ENCODE data around the gene WDR20.
"Not testable (repeated sequence)": the region's sequence is repeated elsewhere in the genome, so short reads cannot be mapped to it uniquely, and the experiment has no call there.

Gene WDR20

DNA sequence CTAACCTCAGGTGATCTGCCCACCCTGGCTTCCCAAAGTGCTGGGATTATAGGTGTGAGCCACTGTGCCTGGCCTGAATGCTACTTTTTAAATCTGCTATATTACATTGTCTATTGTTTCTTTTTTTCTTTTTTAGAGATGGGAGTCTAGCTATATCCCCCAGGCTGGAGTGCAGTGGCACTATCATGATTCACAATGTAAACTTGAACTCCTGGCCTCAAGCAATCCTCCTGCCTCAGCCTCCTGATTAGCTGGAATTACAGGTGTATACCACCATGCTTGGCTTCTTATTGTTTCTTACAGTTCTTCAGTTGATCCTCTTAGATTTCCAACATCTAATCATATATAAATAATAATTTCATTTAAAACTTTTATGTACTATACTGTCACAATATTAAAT, 15.3 kb upstream of the WDR20 start:
- H3K36me3 ChIP-seq: no peaks in the 10 kb centered on the region
- no peak overlapping the region for H3K27ac ChIP-seq
- no peaks in the 10 kb centered on the region for H3K27me3 ChIP-seq
- TF ChIP-seq, protein P1, sequence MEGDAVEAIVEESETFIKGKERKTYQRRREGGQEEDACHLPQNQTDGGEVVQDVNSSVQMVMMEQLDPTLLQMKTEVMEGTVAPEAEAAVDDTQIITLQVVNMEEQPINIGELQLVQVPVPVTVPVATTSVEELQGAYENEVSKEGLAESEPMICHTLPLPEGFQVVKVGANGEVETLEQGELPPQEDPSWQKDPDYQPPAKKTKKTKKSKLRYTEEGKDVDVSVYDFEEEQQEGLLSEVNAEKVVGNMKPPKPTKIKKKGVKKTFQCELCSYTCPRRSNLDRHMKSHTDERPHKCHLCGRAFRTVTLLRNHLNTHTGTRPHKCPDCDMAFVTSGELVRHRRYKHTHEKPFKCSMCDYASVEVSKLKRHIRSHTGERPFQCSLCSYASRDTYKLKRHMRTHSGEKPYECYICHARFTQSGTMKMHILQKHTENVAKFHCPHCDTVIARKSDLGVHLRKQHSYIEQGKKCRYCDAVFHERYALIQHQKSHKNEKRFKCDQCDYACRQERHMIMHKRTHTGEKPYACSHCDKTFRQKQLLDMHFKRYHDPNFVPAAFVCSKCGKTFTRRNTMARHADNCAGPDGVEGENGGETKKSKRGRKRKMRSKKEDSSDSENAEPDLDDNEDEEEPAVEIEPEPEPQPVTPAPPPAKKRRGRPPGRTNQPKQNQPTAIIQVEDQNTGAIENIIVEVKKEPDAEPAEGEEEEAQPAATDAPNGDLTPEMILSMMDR (IDR thresholded peaks at IDR 0.05): no peak
- no peak overlapping the region for H3K4me3 ChIP-seq (ENCODE audit: low read depth in 1 of 2, low read length in 1 of 2)
- H3K9me3 ChIP-seq: no peaks in the 10 kb centered on the region
- no peaks in the 10 kb centered on the region for H3K4me1 ChIP-seq (ENCODE audit: control insufficient read depth in 1 of 2, insufficient read depth in 1 of 2, low read depth in 1 of 2, low read length in 1 of 2)

DNA sequence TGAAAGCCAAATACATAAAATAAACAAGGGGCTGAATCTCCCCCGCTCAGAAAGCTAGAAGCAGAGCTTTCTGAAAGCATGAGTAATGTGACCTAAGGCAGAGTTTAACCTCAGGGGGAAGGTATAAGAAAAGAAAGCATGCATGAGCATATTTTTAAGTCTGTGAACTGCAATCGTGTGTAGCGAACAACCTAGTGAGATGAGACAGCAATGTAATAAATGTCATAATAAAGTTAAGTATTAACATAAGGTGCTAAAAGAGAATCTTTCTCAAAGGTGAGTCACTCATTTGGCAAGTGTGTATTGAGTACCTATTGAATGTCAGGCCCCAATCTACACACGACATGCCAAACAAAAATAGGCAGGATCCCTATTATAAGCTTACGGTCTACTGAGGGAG, 14.2 kb upstream of the WDR20 start:
- H3K27ac ChIP-seq: no peak overlapping the region
- TF ChIP-seq, protein P1 (IDR thresholded peaks at IDR 0.05): no peak
- no peaks in the 10 kb centered on the region for H3K27me3 ChIP-seq
- H3K4me1 ChIP-seq (ENCODE audit: control insufficient read depth in 1 of 2, insufficient read depth in 1 of 2, low read depth in 1 of 2, low read length in 1 of 2): no peaks in the 10 kb centered on the region
- no peak overlapping the region for H3K4me3 ChIP-seq (ENCODE audit: low read depth in 1 of 2, low read length in 1 of 2)
- H3K36me3 ChIP-seq: no peaks in the 10 kb centered on the region
- no peaks in the 10 kb centered on the region for H3K9me3 ChIP-seq

DNA sequence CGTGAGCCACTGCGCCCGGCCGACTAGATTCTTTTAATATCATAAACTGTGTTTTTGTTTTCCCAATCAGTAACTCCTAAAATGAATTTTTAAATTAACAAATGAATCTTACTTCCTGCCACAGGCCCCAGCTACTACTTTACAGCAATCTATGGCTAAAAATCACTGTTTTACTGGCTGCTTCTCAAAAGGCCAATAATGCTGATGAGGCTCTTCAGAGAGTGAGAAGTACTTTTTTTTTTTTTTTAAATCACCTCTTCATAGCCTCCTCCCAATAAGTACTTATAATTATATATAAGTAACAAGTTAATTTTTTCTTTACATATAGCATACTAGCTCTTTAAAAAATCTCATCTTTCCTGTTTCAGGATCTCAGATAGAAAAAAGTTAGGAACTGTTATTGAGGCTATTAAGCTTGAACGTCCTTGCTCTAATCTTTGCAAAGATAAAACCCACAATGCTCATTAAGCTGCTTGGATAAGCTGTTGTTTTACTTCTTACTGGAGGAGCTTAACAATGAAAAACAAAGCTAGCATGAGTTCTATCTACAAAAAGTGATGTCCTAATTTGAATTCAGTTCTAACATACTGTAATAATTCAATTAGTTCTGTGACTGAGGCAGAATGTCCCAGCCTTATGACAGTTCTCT, 12.8 kb upstream of the WDR20 start:
- no peaks in the 10 kb centered on the region for H3K4me1 ChIP-seq (ENCODE audit: control insufficient read depth in 1 of 2, insufficient read depth in 1 of 2, low read depth in 1 of 2, low read length in 1 of 2)
- H3K36me3 ChIP-seq: no peaks in the 10 kb centered on the region
- TF ChIP-seq, protein P1 (IDR thresholded peaks at IDR 0.05): no peak
- no peak overlapping the region for H3K27ac ChIP-seq
- no peaks in the 10 kb centered on the region for H3K9me3 ChIP-seq
- no peak overlapping the region for H3K4me3 ChIP-seq (ENCODE audit: low read depth in 1 of 2, low read length in 1 of 2)
- no peaks in the 10 kb centered on the region for H3K27me3 ChIP-seq

GRCh38 chr14:102131741-102132140, 8.0 kb upstream of the WDR20 start:
- Histone ChIP-seq H3K4me1 (ENCODE audit: control insufficient read depth in 1 of 2, insufficient read depth in 1 of 2, low read depth in 1 of 2, low read length in 1 of 2) (no peaks in the 10 kb centered on the region), H3K27ac (no peak overlapping the region), H3K27me3 (no peaks in the 10 kb centered on the region), H3K9me3 (no peaks in the 10 kb centered on the region), H3K36me3 (no peaks in the 10 kb centered on the region), H3K4me3 (ENCODE audit: low read depth in 1 of 2, low read length in 1 of 2) (no peak overlapping the region)
- TF ChIP-seq, protein P1 (IDR thresholded peaks at IDR 0.05): no peak

DNA sequence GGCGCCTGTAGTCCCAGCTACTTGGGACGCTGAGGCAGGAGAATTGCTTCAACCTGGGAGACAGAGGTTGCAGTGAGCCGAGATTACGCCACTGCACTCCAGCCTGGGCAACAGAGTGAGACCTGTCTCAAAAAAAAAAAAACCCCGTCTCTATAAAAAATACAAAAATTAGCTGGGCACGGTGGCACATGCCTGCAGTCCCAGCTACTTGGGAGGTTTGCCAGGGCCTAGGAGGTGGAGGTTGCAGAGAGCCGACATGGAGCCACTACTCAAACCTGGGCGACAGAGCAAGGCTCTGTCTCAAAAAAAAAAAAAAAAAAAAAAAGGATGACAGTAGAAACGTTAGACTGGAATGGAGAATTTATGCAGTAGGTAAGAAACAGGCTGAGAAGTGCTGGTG, 5.7 kb upstream of the WDR20 start:
- H3K27ac ChIP-seq; H3K4me3 ChIP-seq (ENCODE audit: low read depth in 1 of 2, low read length in 1 of 2); H3K36me3 ChIP-seq; H3K27me3 ChIP-seq; H3K9me3 ChIP-seq; H3K4me1 ChIP-seq (ENCODE audit: control insufficient read depth in 1 of 2, insufficient read depth in 1 of 2, low read depth in 1 of 2, low read length in 1 of 2): not testable (repeated sequence)

DNA sequence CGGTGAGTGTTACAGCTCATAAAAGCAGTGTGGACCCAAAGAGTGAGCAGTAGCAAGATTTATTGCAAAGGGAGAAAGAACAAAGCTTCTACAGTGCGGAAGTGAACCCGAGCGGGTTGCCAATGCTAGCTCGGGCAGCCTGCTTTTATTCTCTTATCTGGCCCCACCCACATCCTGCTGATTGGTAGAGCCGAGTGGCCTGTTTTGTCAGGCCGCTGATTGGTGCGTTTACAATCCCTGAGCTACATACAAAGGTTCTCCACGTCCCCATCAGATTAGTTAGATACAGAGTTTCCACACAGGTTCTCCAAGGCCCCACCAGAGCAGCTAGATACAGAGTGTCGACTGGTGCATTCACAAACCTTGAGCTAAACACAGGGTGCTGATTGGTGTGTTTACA, 5.0 kb upstream of the WDR20 start:
- not testable (repeated sequence) for H3K27ac ChIP-seq; H3K9me3 ChIP-seq; H3K4me3 ChIP-seq (ENCODE audit: low read depth in 1 of 2, low read length in 1 of 2); H3K36me3 ChIP-seq
- Histone ChIP-seq H3K4me1 (ENCODE audit: control insufficient read depth in 1 of 2, insufficient read depth in 1 of 2, low read depth in 1 of 2, low read length in 1 of 2) (peaks cover 7 to 11% of the 10 kb centered on the region in 2 experiments), H3K27me3 (peaks cover 13% of the 10 kb centered on the region)

DNA sequence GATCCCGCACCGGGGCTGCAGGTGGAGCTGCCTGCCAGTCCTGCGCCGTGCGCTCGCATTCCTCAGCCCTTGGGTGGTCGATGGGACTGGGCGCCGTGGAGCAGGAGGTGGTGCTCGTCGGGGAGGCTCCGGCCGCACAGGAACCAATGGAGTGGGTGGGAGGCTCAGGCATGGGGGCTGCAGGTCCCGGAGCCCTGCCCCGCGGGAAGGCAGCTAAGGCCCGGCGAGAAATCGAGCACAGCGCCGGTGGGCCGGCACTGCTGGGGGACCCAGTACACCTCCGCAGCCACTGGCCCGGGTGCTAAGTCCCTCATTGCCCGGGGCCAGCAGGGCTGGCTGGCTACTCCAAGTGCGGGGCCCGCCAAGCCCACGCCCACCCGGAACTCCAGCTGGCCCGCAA, 4.2 kb upstream of the WDR20 start:
- not testable (repeated sequence) for H3K27ac ChIP-seq; H3K4me3 ChIP-seq (ENCODE audit: low read depth in 1 of 2, low read length in 1 of 2); H3K36me3 ChIP-seq; H3K9me3 ChIP-seq
- H3K4me1 ChIP-seq (ENCODE audit: control insufficient read depth in 1 of 2, insufficient read depth in 1 of 2, low read depth in 1 of 2, low read length in 1 of 2): peaks cover 10 to 14% of the 10 kb centered on the region in 2 experiments
- H3K27me3 ChIP-seq: peaks cover 13% of the 10 kb centered on the region

Data from neutrophil (primary cell).